GM20431 (cell line): ENCODE measurements around the gene ADCY7.

ENCODE experiments used
- in situ Hi-C: fragments of 300-500 bp; cut with MseI, MboI; formaldehyde crosslinking; loops from one replicate; pipeline ENCODE4 v1.15.0; 2020; ENCODE audit warnings: low sequenced_read_pairs; ENCODE audit not compliant: unreplicated experiment

ADCY7 gene

DNA sequence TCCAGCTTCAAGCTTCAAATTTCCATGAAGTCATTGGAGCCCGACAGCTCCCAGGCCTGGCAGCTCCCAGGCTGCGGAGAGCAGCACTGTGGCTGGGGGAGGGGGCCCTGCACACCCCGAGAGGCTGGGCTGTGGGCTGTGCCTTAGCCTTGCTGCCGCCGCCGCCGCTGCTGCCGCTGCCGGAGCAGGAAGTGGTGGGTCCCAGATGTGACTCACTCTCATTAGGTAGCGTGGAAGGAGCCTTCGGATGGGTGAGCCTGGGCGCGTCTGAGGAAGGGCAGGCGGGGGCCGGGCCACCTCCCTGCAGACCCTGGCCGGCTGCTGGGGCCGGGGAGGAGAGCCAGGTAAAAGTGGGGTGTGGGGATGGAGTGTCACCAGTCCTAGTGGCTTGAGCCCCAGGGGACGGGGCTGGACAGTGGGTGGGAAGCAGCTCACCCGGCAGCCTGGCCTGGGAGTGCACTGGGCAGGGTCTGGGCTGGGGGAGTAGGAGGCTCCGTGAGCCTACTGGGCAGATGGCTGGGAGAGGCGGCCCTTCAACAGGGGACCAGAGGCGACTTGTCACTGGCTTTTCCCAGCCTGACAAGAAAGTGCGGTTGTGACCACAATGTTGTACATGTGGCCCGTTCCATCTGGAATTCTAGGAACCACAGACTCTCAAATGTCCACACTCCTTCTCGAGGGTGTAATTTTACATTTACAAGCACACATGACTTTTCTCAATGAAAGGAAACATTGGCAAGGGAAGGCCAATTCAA, at the start of gene ADCY7:
TSS of gene ADCY7 (plus strand) at position 215 of the 755 bp plus-strand sequence. CDS start 21,629 bp downstream, outside the sequence.
- in situ Hi-C loops = no loop called here

GRCh38 chr16:50219402-50219975, 46.9 kb upstream of the ADCY7 start:
- in situ Hi-C loops = no loop called here

GRCh38 chr16:50224286-50224685, 42.1 kb upstream of the ADCY7 start:
- in situ Hi-C loops = no loop called here

GRCh38 chr16:50227120-50227519, 39.2 kb upstream of the ADCY7 start:
- in situ Hi-C loops = loop anchor here (25.0 kb wide), 1 partner anchor 135 kb away; the partner anchor contains the start of gene BRD7

- in situ Hi-C loops = loop anchor here (25.0 kb wide), 1 partner anchor 135 kb away; the partner anchor contains the start of gene BRD7
Measured at GRCh38 chr16:50227665-50228064, 38.7 kb upstream of the ADCY7 start.

DNA sequence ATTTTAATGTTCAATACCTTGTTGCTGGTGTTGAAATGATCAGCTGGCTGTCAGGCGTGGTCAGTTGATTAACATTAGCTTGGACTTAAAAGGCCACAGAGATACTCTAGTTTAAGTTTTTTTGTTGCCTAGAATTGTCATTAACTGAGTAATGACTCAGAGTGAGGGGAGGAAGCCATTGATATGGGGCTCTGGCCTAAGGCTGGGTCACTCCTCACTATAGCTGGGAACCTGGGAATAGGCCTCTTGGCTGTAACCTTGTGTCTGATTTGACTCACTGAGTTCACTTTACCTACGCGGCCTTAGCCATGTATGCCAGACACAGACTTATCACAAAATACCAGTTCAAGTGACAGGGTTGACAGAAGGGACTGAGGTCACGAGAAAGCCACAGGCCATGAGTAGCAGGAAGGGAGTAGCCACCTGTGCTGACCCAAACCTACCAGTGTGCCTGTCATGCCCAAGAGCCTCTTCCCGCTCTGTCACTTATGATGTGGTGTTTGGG, 37.9 kb upstream of the ADCY7 start:
- in situ Hi-C loops = loop anchor here (25.0 kb wide), 1 partner anchor 134 kb away; the partner anchor contains the start of gene BRD7

DNA sequence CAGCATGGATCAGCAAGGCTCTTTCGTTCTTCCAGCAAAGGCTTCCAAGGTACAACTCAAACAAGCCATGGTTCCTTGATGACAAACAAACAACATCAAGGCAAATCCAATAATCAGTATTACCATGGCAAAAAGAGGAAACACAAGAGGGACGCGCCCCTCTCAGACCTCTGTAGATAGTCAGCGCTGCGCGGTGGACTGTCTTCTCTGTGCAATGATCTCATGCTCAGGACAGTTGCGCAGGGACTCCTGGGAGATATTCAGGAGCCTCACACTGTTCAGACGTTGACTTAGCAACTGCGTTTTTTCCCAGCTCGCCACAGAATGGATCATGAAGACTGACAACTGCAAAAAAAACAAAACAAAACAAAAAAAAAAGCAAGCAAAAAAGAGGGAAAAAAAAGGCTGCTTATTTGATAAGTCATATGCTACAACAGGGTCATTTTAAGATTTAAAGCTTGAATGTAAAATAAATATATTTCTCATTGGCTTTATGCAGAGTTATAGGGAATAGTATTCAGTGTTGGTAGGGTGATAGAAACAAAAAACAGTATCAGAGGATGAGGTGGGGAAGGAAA, 37.1 kb upstream of the ADCY7 start:
- in situ Hi-C loops = loop anchor here (25.0 kb wide), 1 partner anchor 133 kb away; the partner anchor contains the start of gene BRD7

GRCh38 chr16:50234771-50235556, 31.4 kb upstream of the ADCY7 start:
- in situ Hi-C loops = loop anchor here (25.0 kb wide), 1 partner anchor 127 kb away; the partner anchor contains the start of gene BRD7

DNA sequence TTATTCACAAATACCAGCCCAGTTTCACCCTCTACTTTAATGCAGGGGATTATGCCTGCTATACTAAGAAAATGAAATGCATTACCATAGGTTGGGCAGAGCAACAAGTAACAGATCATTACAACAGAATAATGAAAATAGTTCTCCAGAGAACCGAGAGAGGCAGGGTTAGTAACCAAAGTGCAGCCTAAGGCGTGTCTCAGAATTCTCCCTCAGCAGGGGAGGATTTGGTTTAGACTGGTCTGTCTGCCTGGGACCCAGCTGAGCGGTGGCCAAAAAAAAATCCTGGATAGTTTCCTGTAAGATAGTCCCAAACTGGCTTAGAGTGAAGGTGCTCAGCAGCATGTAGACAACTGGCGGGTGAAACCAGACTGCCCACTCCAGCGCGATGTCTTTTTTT, 30.8 kb upstream of the ADCY7 start:
- in situ Hi-C loops = loop anchor here (25.0 kb wide), 1 partner anchor 127 kb away; the partner anchor contains the start of gene BRD7

- in situ Hi-C loops = loop anchor here (25.0 kb wide), 1 partner anchor 124 kb away; the partner anchor contains the start of gene BRD7
Measured at GRCh38 chr16:50238314-50238713, 28.0 kb upstream of the ADCY7 start.

DNA sequence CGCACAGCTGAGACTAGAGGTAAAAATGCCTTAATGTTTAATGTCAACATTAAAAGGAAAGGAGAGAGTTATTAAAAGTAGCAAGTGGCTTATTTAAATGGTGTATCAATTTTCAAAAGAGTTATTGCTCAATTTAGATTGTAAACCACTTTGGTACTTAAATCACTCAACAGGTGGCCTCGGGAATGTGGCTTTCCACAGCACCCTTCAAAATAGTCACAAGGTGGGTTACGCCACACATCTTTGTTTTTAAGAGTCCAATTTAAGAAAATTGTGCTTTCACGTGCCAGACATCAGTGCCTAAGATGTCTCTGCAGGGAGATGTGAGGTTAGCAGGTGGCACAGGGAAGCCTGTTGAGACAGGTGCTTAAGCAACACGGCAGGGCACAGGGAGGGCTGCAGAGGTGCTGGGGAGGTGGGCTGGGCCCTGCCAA, 27.5 kb upstream of the ADCY7 start:
- in situ Hi-C loops = loop anchor here (25.0 kb wide), 1 partner anchor 123 kb away; the partner anchor contains the start of gene BRD7

GRCh38 chr16:50243024-50243423, 23.3 kb upstream of the ADCY7 start:
- in situ Hi-C loops = loop anchor here (25.0 kb wide), 1 partner anchor 119 kb away; the partner anchor contains the start of gene BRD7

- in situ Hi-C loops = loop anchor here (25.0 kb wide), 1 partner anchor 118 kb away; the partner anchor contains the start of gene BRD7
Measured at GRCh38 chr16:50244140-50244503, 22.2 kb upstream of the ADCY7 start.

DNA sequence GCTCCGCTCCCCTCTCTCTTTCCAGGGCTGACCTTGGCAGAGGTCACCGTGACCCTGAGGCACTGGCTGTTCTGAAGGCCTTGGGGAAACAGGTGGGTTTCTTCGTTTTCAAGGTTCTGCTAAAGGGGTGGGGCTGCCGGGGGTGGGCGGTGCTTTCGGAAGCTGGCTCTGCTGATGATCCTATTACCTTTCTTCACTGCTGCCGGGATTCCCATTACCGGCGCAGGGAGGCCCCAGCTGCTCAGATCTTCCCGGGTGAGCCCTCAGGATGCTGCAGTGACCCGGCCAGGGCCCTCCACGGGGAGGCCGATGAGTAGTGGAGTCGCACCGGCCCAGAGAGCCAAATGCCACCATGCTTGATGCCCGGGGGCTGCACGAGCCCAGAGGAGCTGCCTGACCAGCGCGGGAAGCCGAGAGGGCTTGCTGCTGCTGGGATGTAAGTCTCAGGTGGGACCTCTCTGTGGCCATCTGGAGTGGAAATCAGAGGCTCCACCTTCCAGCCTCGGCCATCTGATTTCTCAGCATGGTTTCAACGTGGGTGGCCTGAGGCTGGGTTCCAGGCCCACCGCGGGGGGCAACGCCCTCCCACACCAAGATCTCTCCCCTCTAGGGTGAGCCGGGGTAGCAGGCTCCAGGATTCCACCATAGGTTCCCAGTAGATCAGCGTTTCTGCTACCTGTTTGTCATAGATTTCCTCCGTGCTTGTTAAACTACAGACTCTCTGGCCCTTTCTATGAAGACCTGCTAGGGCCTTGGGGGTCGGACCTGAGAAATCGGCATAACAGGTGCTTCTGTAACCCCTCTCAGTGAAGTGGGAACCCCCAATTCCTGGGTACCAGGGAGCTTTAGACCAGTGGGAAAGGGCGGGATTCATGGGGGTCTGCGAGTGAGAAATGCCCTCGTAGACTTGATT, 21.6 kb upstream of the ADCY7 start:
- in situ Hi-C loops = loop anchor here (25.0 kb wide), 1 partner anchor 118 kb away; the partner anchor contains the start of gene BRD7

- in situ Hi-C loops = loop anchor here (25.0 kb wide), 1 partner anchor 117 kb away; the partner anchor contains the start of gene BRD7
Measured at GRCh38 chr16:50245417-50246298, 20.7 kb upstream of the ADCY7 start.

- in situ Hi-C loops = loop anchor here (25.0 kb wide), 1 partner anchor 116 kb away; the partner anchor contains the start of gene BRD7
Measured at GRCh38 chr16:50246299-50247122, 19.8 kb upstream of the ADCY7 start.
